Subcutaneous adipose tissue (tissue), 4 donors: Measurements from ENCODE around the gene SNRPA. TPM values are rescaled to one million over a fixed set of nuclear protein-coding genes. Genes with fewer than 3 reads are reported as not detected.

ENCODE experiments used
- total RNA-seq, 4 donors: library from RNA; depleted of rRNA; stranded (reverse); fragments of >200 nt; gene quantifications; one replicate each; pipeline ENCODE4 v1.1.0, GENCODE V29; 2016
- TF ChIP-seq, protein P1 (sequence below): fragments of 450-650 bp; IDR thresholded peaks from one replicate; pipeline ENCODE4 v1.5.1; 2016; ENCODE audit warnings: low read depth, mild to moderate bottlenecking, control low read depth, antibody characterized with exemption, moderate library complexity

The SNRPA gene
- total RNA-seq, 4 donors from 2014 or later: 19.1 to 50.1 (median 29.7) TPM

GRCh38 chr19:40785526-40785925 lies 34.5 kb downstream of the SNRPA start:
- TF ChIP-seq, protein P1, sequence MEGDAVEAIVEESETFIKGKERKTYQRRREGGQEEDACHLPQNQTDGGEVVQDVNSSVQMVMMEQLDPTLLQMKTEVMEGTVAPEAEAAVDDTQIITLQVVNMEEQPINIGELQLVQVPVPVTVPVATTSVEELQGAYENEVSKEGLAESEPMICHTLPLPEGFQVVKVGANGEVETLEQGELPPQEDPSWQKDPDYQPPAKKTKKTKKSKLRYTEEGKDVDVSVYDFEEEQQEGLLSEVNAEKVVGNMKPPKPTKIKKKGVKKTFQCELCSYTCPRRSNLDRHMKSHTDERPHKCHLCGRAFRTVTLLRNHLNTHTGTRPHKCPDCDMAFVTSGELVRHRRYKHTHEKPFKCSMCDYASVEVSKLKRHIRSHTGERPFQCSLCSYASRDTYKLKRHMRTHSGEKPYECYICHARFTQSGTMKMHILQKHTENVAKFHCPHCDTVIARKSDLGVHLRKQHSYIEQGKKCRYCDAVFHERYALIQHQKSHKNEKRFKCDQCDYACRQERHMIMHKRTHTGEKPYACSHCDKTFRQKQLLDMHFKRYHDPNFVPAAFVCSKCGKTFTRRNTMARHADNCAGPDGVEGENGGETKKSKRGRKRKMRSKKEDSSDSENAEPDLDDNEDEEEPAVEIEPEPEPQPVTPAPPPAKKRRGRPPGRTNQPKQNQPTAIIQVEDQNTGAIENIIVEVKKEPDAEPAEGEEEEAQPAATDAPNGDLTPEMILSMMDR: no peak

DNA sequence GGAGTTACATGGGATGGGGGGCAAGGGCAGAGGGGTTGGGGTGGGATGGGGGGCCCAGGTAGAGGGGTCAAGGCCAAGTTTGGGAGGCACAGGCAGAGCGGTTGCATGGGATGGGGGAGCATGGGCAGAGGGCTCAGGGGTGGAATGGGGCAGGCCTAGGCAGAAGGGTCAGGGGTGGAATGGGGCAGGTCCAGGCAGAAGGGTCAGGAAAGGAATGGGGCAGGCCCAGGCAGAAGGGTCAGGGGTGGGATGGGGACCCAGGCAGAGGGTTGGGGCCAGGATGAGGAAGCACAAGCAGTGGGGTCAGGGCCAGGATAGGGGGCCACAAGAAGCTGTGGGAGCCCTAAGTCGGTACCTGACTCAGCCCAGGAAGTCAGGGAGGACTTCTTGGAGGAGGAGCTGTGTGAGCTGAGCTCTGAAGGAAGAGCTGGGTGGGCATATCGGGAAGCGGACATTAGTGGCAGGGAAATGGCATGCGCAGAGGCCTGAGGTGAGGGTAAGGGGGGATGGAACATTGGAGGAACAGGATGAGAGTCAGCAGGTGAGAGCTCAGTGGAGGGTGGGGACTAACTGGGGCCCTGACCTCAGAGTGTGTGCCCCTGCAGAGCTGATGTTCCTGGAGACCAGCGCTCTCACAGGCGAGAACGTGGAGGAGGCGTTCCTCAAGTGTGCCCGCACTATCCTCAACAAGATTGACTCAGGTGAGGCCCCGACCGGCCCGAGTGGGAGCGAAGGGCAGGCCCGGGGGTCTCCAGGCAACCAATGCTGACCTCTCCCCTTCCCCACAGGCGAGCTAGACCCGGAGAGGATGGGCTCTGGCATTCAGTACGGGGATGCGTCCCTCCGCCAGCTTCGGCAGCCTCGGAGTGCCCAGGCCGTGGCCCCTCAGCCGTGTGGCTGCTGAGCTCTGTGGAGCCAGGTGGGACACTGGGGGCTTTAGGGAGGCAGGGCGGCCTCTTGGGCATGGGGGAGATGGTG lies 35.3 kb downstream of the SNRPA start:
- TF ChIP-seq, protein P1: no peak

GRCh38 chr19:40791349-40791748 lies 40.3 kb downstream of the SNRPA start:
- TF ChIP-seq, protein P1: no peak

- TF ChIP-seq, protein P1: no peak
Observed at GRCh38 chr19:40791996-40792395, 41.0 kb downstream of the SNRPA start.

GRCh38 chr19:40797166-40797962 lies 46.4 kb downstream of the SNRPA start:
- TF ChIP-seq, protein P1: no peak

DNA sequence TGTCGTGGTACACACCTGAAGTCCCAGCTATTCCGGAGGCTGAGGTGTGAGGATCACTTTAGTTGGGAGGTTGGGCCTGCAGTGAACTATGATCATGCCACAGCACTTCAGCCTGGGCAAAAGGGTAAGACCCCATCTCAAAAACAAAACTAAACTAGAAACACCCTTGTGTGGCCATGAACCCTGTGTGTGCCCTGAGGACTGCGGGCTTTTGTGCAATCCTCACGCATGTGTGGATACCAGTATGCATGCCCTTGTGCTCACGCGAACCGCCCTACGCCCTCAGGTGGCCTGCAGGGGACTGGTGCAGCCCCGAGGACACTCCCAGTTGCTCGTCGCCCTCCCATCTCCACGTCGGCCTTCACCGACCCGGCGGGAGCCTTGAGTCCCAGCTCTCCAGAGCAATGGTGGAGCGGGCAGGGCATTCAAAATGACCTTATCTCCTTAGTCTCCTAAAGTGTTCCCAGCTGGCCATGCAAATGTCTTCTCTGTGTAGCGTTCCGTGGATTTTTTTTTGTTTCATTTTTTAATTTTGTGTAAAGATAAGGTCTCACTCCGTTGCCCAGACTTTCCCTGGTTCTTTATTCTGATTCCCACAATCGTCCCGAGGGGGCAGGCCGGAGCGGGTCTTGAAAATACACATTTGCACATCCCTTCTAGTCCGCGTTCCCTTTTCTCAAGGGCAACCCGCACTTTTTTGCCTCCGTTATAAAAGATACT lies 47.1 kb downstream of the SNRPA start:
- TF ChIP-seq, protein P1: no peak
